Endometrium (tissue), 2 donors: Measurements from ENCODE around the gene HPD.
"Not testable (repeated sequence)": the region's sequence is repeated elsewhere in the genome, so short reads cannot be mapped to it uniquely, and the experiment has no call there.

Source experiments
- FAIRE-seq: peaks from 2 replicates; lab custom pipeline; 2012; peaks lifted over from hg19 to GRCh38; lab: Jason Lieb, UNC
- donor health status: control.
- donor health status: control.

HPD gene

GRCh38 chr12:121798787-121799155 lies 59.9 kb downstream of the HPD start:
- FAIRE-seq, result no peak

- no peak for FAIRE-seq
These were observed 60.5 kb downstream of the HPD start for GRCh38 chr12:121797937-121798786.

DNA sequence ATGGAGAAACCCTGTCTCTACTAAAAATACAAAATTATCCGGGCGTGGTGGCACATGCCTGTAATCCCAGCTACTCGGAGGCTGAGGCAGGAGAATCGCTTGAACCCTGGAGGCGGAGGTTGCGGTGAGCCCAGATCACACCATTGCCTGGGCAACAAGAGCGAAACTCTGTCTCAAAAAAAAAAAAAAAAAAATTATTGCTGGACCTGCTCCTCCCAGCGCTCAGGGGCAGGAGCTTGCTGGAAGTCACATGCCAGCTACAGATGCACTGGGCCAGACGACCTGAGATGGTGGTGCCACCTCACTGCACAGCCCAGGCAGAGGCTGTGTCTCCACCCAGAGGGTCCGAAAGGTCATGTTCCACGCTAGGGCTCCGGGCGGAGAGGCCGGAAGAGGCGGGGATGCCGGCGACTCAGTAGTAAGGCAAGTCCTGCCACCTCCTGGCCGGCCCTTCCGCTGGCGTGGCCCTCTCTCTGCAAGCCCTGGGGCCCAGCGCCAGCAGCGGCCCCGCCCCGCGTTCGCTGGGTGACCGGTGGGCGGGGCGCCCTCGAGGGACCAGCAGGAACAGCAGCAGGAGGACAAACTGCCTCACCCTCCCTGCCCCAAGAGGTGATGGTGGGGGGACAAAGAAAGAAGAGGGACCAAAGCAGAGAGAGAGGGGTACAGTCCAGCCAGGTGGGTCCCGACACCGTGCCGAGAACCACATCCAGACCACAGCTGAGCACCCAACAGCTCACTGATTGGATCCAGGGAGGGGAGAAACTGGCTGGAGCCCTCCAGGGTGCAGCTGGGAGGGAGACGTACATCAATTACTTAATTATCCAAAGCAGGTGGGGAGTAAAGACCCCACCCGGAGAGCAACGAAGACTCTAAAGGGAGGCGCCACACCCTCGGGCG lies 61.6 kb downstream of the HPD start:
- no peak for FAIRE-seq

DNA sequence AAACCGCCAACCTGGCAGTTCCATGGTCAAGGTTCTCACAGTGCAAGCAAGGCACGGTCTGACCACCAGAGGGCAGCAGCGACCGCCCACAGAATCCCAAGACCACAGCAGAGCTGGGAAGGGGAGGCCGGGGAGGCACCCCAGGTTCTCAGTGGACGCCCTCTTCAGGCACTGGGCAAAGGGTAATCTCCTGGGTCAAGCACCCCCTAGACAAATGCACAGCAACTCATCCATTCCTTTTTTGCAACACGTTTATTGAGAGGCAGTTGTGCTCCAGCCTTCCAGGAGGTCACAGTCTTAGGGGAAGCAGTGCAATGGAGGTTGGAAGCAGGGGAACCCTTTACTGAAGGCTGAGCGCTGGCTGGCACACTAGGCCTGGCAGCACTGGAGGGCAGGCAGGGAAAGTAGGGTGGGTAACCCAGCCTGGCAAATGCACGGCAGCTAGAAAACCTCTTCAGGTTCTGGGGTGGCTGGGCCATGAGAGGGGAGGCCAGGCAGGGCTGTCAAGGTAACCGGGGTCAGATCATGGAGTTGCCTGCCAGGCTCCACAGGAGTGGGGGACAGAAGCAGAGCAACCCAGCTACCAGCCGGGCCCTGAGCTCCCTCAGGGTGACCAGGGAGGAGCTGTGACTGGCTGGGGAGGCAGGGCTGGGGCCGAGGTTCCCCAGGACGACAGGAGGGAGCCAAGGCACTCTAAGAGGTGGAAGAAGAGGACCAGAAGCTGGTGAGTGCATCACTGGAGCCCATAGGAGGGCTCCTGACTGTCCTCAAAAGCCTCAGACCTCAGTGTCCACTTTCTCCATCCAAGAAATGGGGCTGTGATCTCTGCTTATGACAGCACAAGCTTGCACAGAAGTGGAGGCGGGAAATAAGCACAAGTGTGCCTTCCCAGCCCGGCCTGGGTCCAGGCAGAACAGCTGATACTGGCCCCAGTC lies 63.4 kb downstream of the HPD start:
- no peak for FAIRE-seq

DNA sequence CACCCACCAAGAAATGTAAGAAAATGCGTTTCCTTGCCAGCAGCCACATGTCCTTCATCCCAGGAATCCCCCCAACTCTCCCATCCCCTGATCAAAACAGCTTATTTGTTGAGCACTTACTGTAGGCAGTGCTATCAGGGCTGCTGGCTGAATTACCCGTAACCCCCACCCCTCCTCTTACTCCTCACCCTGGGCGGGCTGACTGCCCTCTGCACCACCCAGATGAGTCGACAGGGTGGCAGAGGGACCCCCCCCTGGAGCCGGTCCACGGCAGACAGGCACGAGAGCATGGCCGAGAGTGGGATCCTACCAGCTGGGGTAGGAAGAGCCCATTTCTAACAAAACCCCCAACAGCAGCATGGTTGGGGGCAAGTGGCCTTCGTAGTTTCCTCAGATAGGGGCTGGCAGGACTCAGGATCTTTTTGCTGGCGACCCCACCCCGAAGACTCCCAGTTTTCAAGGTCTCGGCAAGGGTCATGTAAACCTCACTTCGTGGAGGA lies 64.1 kb downstream of the HPD start:
- FAIRE-seq, result no peak

- no peak for FAIRE-seq
These were observed 64.7 kb downstream of the HPD start for GRCh38 chr12:121793838-121794533.

GRCh38 chr12:121793440-121793837 lies 65.2 kb downstream of the HPD start, which contains the start of gene RHOF:
Gene RHOF, minus strand, starts transcription at chr12:121793688. Its CDS starts 55 bp downstream, at chr12:121793633.
- FAIRE-seq, result no peak

- FAIRE-seq, result no peak
These were observed 65.8 kb downstream of the HPD start for GRCh38 chr12:121792607-121793439.

DNA sequence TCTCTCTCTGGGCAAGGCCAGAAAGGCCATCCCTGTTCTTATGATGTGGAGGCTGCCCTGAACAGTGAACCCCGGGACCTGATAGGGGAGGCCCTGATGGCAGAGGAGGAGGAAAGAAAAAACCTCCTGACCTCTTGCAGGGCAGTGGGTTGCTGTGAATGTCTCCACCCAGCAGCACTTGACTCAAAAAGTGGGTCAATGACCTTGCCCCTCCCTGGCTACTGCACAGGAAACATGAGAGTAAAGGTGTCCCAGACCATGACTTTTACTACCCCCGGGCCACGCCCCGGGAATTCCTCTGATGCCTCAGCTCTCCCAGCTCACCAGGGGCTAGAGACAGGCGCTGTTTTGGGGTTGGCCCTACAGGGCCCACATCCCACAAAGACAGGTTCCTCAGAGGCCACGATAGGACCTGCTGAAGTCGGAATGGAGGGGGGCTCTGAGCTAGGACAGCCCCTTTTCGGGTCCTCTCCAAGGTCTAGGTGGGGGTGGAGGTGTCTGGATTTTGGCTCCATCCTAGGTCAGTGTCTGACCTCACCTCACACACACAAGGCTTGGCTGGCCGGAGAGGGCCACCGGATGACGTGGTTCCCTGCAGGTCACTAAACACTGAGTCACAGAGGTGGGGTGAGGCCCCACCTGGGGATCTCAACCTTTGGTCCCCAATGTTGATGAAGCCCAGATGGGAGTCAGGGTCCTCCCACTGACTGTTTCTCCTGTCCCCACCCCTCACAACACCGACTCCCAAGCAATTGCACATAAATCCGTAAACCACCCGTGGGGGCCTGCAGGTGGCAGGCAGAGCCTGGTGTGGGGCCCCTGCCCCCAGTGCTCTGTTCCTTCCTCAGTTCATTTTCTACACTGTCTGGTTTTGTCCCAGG lies 66.7 kb downstream of the HPD start:
- FAIRE-seq, result no peak

DNA sequence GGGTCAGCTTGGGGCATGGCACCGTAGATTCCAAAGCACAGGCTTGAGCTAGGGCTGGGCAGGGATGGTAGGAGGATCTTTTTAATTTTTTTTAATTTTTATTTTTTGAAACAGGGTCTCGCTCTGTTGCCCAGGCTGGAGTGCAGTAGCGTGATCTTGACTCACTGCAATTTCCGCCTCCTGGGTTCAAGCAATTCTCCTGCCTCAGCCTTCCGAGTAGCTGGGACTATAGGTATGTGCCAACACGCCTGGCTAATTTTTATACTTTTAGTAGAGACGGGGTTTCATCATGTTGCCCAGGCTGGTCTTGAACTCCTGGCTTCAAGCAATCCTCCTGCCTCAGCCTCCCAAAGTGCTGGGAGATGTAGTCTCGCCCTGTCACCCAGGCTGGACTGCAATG lies 67.9 kb downstream of the HPD start:
- FAIRE-seq, result not testable (repeated sequence)

- FAIRE-seq, result no peak
These were observed 68.6 kb downstream of the HPD start for GRCh38 chr12:121789800-121790728.
